GM18858 (cell line): ENCODE measurements around the gene SUGCT.

ENCODE experiments used
- ATAC-seq: cut with Tn5 transposase; IDR thresholded peaks from one replicate; pipeline ENCODE4 v1.9.1; 2021; ENCODE audit not compliant: unreplicated experiment

Gene SUGCT

DNA sequence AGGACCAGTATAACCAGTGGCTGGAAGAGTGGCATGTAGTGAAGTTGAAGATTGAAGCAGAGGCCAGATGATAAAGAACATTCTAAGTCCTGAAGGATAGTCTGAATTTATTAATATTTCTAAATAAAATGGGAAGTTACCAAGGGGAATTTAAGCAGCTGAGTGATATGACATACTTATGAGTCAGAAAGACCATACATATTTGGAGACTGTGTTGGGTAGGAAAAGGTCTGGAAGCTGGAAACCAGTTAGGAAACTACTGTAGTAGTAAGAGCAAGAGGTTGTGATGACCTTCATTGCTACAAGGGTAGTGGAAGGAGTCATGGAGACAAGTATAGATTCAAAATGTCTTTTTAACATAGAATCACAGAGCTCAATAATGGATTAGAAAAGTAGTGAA is 752.3 kb downstream of the SUGCT start:
- ATAC-seq: no peak

DNA sequence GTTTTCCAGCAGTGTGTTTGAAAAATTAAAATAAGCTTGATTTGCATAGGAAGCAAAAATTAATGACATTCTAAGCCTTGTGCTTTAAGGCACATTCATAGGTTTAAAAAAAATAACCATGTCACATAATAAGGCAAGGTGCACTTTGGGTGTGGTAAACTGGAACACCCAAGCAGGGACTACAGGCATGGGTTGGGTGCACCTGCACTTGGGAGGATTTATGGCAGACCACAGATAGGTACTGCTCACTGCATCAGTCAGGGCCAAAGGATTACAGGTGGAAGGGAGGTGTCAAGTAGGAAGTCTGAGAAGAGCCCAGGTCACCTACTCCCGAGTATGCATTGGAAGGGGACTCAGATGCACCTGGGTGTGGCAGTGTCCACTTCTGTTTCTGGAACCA is 753.7 kb downstream of the SUGCT start:
- ATAC-seq: no peak

DNA sequence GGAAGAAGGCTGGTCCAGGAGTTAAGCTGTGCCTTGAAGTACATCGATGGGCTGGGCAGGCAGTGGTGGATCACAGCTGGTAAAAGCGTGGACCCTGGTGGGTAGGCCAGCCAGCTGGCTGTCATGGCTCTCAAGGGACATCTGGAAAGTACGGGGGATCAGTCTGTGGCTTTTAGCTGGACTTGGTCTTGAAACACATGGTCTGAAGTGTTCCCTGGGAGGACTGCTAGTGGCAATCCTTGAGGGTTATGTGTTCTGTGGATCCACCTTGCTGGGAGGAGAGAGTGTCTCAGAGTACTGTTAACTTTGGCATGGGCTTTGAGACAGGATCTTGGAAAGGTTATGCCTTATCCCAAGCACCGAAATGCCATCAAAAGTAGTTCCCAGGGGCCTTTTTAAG is 754.3 kb downstream of the SUGCT start:
- ATAC-seq: no peak

DNA sequence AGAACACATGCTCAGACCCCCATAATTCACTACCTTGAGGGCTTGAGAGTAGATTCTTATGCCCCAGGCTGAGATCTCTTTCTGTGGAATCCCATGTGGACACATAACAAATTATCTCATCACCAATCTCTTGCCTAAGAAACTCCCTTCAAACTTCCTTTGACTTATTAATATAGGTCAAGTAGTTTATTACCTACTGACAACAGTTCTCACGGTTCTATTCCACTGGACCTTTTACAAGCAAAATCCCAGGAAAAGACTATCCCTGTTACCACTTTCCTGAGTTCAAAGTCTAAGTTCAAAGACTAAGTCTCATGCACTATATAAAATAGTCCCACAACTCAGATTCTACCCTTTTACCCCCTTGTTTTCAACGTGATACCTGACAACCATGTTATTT is 754.7 kb downstream of the SUGCT start:
- ATAC-seq: no peak

DNA sequence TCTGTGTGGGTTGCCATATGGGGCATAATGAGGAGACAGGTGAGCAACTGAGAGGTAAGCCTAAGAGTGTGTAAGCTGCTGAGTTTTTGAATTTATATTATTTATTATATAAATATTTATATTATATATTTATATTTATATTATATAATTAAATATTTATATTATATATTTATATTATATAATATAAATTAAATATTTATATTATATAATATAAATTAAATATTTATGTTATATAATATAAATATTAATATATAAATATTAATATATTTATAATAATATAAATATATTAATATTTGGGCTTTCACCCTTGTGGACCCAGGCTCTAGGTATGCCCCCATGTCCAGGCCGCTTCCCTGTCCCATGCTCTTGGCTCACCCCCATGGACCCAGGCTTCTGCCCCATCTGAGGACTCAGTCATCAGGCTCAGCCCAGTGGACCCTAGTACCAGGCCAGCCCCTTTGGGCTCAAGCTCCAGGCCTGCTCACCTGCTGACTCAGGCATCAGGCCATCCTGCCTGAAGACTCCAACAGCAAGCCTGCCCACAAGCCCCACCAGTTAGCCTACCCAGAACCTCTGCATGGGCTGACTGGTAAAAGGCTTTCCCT is 755.4 kb downstream of the SUGCT start:
- no peak for ATAC-seq

DNA sequence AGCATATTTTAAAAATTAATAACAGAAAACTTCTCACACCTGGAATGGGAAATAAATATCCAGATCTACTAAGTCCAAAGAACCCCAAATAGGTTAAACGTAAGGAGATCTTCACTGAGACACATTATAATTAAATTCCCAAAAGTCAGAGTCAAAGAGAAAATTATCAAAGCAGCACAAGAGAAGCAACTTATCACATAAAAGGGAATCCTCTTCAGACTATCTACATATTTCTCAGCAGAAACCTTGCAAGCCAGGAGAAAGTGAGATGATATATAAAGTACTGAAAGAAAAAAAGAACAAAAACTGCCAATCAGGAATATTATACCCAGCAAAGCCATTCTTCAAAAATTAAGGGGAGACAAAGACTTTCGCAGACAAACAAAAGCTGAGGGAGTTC is 756.4 kb downstream of the SUGCT start:
- no peak for ATAC-seq

DNA sequence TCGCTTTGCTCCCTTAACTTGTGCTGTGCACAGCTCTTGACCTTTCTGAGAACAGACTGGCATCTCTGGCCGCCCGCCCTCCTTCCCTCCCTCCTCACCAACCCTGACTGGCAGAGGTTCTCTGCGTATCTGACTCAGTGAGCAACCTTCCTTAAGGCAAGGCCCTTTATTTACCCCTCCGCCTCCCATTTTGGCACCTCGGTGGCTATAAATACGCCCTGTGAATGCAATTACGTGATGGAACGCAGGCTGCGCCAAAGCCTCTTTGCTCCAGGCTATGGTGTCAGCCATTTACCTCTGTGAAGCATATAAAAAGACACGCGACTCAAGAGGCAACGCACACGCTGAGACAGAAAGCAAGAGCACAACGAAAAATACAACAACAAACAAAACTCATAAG is 764.3 kb downstream of the SUGCT start:
- ATAC-seq: no peak

DNA sequence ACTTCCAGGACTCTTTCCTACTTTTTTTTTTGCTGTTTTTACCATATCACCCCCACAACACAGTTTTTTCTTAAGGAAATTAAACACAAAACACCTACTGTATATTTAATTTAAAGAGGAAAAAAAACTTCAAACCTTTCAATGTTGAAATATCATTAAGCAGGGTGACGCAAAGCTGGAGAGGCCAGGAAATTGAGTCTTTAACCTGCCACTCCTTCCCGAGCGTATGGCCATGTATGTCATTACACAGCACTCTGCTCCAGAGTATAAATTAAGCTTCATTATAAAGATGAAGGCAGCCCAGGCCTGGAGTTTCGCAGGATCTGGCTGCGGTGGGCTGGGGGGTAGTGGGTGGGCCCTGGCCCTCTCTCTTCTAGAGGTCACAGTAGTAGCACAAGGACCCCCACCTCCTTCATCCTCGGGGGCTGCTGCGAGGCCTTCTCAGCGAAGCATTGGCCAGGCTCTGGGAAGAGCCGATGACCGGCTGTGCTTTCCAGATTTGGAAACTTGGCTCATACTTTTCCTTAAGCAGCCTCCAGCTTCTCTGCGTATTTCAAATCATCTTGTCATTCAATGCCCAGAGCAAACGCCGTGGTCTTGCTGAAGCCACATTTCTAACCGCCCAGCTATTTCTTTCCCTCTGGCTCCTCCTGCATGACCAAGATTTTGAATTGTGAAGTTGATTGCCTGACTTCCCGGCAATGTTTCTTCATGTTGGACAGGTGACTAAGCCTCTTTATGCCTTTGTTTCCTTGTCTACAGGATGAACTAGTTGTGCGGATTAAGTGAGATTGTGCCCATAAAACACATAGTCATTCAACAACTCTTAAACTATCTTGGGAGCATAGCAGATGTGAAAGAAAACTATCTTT is 765.1 kb downstream of the SUGCT start:
- ATAC-seq: no peak

DNA sequence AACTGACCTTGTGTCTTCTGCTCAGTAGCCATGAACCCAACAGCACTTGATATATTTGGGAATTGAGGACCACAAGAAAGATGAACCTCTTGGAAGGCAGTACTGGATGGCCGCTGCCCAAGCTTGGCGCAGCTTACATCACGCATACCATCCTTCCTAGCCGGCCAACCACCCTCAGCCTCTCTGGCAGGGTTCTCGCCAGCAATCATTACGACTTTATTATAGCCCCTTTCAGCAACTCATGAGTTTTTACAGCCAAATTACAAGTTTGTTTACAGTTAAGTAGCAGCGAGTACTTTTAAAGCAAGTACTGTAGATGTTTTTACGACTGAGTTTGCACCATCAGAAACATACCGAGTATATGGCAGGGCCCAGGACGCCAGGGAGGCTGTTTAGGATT is 769.1 kb downstream of the SUGCT start:
- no peak for ATAC-seq

DNA sequence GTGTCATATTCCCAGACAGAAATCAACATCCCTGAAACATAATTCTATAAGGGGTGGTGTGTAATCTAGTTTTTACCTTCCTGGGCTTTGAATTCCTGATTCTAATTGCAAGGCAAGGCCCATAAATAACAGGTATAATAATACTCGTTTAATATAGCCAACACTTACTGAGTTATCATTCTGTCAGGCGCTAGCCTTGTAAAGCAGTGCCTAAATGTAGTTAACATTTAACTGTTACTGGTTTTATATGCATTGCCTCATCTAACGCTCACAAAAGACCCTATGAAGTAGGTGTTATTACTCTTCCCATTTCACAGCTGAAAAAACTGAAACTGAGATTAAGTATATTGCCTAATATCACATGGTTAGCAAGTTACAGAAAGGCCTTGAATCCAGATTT is 772.5 kb downstream of the SUGCT start:
- no peak for ATAC-seq

DNA sequence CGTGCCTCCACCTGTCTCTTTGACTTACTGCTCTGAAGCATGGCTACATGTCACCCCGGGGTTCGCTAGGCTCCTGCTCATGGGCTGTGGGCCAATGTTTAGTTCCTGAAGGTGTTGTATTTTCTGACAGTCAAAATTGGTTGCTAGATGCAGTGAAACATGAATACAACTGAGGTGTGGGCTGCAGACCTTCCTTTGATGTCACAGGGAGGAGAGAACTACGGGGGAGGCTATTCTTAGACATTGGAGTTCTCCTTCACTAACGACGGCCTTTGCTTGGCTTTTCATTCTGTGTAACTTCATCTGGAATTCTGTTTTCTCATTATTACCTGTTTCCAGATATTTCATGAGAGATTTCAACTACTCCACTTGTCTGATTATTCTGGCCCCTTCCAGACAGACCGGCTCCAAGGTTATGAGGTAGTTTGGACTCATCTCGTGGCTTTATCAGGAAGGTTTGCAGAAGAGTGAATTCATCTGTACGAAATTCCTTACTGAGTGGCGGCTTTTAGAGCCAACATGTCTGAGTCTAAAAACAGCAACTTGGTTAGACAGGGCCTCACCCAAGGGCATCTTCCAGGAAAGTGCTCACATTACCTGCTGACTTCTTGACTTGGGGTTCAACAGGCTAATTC is 774.7 kb downstream of the SUGCT start:
- ATAC-seq: no peak
